IPS-20b (cell line): ENCODE measurements around the gene FBXW5.

ENCODE experiments used
- H3K27ac ChIP-seq: one replicate; pipeline ENCODE4 v1.5.1; 2013; ENCODE audit warnings: low read length
- H3K27me3 ChIP-seq: 2 replicates; pipeline ENCODE4 v1.6.1; 2013; ENCODE audit warnings: mild to moderate bottlenecking, low read length, inconsistent platforms; ENCODE audit not compliant: insufficient read depth
- H3K36me3 ChIP-seq: 2 replicates; pipeline ENCODE4 v1.6.1; 2013; ENCODE audit warnings: low read depth, mild to moderate bottlenecking, inconsistent platforms, low read length, moderate library complexity; ENCODE audit not compliant: insufficient read depth
- H3K4me1 ChIP-seq: 2 replicates; pipeline ENCODE4 v1.6.1; 2013; ENCODE audit warnings: mild to moderate bottlenecking, control low read depth, inconsistent platforms, low read length, moderate library complexity; ENCODE audit not compliant: insufficient read depth
- H3K4me3 ChIP-seq: 2 replicates; pipeline ENCODE4 v1.5.1; 2013; ENCODE audit warnings: mild to moderate bottlenecking, low read length, inconsistent platforms
- H3K9ac ChIP-seq: 2 replicates; pipeline ENCODE4 v1.6.1; 2013; ENCODE audit warnings: low read depth, mild to moderate bottlenecking, inconsistent platforms, low read length, moderate library complexity
- H3K9me3 ChIP-seq: 2 replicates; pipeline ENCODE4 v1.6.1; 2013; ENCODE audit warnings: mild to moderate bottlenecking, low read depth, low read length, inconsistent platforms; ENCODE audit not compliant: insufficient read depth

Gene FBXW5

DNA sequence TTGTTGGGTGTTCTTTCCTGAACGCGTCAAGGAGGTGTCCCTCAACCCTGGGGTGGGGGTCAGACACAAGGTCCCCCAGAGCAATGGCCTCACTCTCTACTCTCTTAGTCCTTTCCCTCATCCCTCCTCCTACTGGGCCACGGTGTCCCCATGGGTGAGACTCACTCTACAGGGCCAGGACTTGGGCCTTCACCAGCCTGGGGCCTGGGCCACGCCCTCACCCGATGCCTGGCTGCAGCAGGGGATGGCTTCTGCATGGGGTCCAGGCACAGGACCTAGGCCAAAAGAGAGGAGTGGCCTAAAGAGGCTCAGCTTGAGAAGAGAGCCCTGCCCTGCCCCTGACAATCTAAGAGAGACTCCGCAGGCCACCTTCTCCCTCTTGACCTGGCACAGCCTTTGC, 13.4 kb upstream of the FBXW5 start:
- H3K4me1 ChIP-seq = no peaks in the 10 kb centered on the region
- no peaks in the 10 kb centered on the region for H3K9me3 ChIP-seq
- H3K36me3 ChIP-seq = no peaks in the 10 kb centered on the region
- H3K27me3 ChIP-seq = no peaks in the 10 kb centered on the region
- H3K4me3 ChIP-seq = no peak overlapping the region
- no peak overlapping the region for H3K27ac ChIP-seq
- no peak overlapping the region for H3K9ac ChIP-seq

DNA sequence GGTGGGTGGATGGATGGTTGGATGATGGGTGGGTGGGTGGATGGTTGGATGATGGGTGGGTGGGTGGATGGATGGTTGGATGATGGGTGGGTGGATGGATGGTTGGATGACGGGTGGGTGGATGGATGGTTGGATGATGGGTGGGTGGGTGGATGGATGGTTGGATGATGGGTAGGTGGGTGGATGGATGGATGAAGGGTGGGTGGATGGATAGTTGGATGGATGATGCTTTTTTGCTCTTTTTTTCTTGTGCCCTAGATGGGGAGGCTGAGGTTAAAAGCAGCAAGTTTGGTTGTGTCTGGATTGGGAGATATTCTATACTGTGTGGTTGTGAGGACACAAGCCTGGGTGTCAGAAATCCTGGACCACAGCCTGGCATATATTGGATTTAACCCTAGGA, 12.9 kb upstream of the FBXW5 start:
- no peak overlapping the region for H3K4me3 ChIP-seq
- no peaks in the 10 kb centered on the region for H3K9me3 ChIP-seq
- H3K27ac ChIP-seq = no peak overlapping the region
- H3K4me1 ChIP-seq = no peaks in the 10 kb centered on the region
- H3K36me3 ChIP-seq = no peaks in the 10 kb centered on the region
- no peak overlapping the region for H3K9ac ChIP-seq
- no peaks in the 10 kb centered on the region for H3K27me3 ChIP-seq

DNA sequence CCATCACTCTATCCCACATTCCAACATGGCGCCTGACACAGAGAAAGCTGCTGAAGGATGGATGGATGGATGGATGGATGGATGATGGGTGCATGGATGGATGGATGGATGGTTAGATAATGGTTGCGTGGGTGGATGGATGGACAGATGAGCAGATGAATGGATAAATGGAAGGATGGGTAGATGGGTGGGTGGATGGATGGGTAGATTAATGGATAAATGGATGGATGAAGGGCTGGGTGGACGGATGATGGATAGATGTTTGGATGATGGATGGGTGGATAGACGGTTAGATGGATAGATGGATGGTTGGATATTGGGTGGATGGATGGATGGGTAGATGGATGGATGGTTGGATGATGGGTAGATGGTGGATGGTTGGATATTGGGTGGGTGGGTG, 12.1 kb upstream of the FBXW5 start:
- Histone ChIP-seq H3K36me3 (no peaks in the 10 kb centered on the region), H3K9me3 (no peaks in the 10 kb centered on the region), H3K9ac (no peak overlapping the region), H3K4me1 (no peaks in the 10 kb centered on the region), H3K4me3 (no peak overlapping the region), H3K27ac (no peak overlapping the region), H3K27me3 (no peaks in the 10 kb centered on the region)

DNA sequence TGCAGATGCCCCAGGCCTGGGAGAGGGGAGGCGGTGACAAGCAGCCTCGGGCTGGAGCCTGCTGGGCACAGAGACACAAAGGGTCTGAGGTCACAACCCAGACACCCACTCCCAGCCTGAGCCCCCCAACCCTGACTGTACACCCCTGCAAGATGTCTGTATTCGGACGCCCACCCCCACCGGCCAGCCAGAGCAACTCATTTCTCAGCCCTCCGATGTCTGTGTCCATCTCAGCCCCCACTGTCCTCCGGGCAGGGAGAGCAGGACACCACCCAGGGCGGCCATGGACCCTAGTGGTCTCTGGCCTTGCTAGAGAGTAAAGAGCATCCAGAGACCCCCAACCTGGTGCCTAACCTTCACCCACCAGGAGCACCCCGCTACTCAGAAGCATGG, 11.4 kb upstream of the FBXW5 start:
- Histone ChIP-seq H3K4me1 (no peaks in the 10 kb centered on the region), H3K9ac (no peak overlapping the region), H3K36me3 (no peaks in the 10 kb centered on the region), H3K27me3 (no peaks in the 10 kb centered on the region), H3K27ac (no peak overlapping the region), H3K9me3 (no peaks in the 10 kb centered on the region), H3K4me3 (no peak overlapping the region)

DNA sequence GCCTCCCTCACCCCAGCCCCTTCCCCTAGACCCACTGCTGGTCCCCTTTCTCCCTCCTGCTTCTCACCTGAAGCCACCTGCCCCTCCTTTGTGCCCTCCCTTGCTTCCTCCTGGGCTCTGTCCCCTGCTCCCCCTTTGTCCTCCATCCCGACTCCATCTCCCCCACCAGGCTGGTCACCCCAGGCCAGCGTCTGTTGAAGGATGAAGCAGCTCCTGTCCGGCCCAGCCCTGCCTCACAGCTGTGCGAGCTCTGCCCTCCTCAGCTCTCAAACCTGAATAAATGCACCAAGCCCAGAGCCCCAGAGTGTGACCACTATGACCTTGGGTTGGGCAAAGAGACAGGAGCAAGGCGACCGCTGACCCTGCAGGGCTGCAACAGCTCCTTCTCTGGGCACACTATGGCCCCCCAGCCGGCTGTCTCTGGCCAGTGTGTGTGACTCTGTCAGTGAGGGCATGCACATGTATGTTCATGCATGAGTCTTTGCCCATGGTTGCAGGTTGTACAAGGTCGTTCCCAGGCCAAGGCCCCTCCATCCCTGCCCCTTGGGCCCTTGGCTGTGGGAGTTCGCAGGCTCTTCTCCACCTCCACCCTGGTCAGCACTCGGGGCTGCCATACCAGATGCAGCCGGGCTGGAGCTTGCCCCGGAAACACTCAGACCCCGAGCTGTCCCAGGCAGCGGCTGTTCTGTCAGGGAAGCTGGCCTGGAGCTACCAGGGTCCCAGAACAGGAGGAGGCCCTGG, 10.8 kb upstream of the FBXW5 start:
- Histone ChIP-seq H3K27me3 (no peaks in the 10 kb centered on the region), H3K9me3 (no peaks in the 10 kb centered on the region), H3K36me3 (no peaks in the 10 kb centered on the region), H3K4me3 (no peak overlapping the region), H3K27ac (no peak overlapping the region), H3K9ac (no peak overlapping the region), H3K4me1 (peaks cover 3% of the 10 kb centered on the region; the same call in 1 of the 2 replicates)

DNA sequence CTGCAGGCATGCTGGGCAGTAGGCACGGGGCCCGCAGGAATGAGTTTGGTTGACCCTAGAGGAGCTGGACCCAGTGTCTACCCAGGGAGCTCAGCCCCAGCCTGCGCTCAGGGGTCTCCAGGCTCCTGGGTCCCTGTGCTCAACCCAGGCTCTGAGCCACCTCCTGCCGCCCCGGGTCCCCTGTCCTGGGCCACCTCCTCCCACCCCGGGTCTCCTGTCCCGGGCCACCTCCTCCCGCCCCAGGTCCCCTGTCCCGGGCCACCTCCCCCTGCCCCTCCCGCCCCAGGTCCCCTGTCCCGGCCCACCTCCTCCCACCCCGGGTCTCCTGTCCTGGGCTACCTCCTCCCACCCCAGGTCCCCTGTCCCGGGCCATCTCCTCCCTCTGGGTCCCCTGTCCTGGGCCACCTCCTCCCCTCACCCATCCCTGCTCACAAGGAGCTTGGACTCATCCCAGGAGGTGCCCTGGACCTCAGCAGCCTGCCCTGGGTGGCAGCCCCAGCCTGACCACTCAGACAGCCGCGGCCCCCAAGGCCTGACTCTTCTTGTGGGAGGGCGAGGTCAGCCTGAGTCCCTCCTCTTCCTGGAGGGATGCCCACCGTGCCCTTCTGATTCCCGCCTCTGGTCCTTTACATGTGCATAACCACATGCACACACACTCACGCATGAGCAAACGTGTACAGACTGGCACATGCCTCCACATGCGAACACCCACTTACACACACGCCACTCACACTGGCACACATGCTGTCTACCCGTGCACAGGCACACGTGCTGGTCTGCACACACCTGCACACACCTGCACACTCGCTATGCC, 9.9 kb upstream of the FBXW5 start:
- no peak overlapping the region for H3K27ac ChIP-seq

DNA sequence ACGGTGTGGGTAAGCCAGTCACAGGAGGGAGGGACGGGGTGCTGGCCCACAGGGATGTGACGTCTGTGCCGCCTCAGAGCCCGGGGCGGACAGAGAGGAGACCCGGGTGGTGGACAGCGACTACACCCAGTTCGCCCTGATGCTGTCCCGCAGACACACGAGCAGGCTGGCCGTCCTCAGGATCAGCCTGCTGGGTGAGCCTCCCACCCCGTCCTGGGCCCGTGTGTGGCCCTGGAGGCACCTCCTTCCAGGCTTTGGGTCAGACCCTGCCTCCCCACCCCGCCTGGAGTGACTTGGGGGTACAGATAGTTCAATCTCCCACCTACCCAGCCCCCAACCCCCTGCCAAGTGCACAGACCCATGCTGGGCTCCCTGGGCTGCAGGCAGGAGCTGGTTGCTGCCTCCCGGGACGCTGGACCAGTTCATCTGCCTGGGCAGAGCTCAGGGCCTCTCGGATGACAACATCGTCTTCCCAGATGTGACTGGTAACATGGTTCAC, 9.3 kb upstream of the FBXW5 start:
- Histone ChIP-seq H3K4me1 (peaks cover 5% of the 10 kb centered on the region; the same call in 1 of the 2 replicates), H3K27me3 (no peaks in the 10 kb centered on the region), H3K27ac (no peak overlapping the region), H3K4me3 (no peak overlapping the region), H3K9me3 (no peaks in the 10 kb centered on the region), H3K36me3 (no peaks in the 10 kb centered on the region), H3K9ac (no peak overlapping the region)

More for the DNA sequence above, 9.9 kb upstream of the FBXW5 start:
- Histone ChIP-seq H3K27me3 (no peaks in the 10 kb centered on the region), H3K4me1 (peaks cover 5% of the 10 kb centered on the region; the same call in 1 of the 2 replicates), H3K4me3 (no peak overlapping the region), H3K36me3 (no peaks in the 10 kb centered on the region), H3K9ac (no peak overlapping the region), H3K9me3 (no peaks in the 10 kb centered on the region)

DNA sequence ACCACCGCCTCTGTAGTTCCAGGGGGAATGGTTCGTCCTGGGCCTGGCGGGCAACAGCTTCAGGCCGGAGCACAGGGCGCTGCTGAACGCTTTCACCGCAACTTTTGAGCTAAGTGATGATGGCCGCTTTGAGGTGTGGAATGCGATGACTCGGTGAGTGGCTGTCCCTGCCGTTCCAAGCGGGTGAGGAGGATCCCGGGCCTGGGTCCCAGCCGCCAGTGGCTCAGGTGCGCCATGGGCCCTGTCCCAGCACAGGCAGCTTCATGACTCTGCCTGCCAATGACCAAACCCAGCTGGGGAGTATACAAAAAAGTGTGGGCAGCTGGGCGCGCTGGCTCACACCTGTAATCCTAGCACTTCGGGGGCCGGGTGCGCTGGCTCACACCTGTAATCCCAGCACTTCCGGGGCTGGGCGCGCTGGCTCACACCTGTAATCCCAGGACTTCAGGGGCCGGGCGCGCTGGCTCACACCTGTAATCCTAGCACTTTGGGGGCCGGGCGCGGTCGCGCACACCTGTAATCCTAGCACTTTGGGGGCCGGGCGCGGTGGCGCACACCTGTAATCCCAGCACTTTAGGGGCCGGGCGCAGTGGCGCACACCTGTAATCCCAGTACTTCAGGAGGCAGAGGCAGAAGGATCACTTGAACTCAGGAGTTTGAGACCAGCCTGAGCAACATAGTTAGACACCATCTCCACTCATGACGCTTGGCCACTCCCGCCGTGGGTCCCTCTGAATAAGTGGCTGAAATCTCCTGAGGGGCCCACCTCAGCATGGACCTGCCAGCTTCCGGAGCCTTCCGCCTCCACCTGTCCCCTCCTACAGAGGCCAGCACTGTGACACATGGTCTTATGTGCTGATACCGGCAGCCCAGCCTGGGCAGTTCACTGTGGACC, 8.6 kb upstream of the FBXW5 start:
- H3K9me3 ChIP-seq = no peaks in the 10 kb centered on the region
- no peak overlapping the region for H3K27ac ChIP-seq
- peaks cover 5% of the 10 kb centered on the region; the same call in 1 of the 2 replicates for H3K4me1 ChIP-seq
- H3K4me3 ChIP-seq = no peak overlapping the region
- no peaks in the 10 kb centered on the region for H3K36me3 ChIP-seq
- no peak overlapping the region for H3K9ac ChIP-seq
- H3K27me3 ChIP-seq = no peaks in the 10 kb centered on the region

DNA sequence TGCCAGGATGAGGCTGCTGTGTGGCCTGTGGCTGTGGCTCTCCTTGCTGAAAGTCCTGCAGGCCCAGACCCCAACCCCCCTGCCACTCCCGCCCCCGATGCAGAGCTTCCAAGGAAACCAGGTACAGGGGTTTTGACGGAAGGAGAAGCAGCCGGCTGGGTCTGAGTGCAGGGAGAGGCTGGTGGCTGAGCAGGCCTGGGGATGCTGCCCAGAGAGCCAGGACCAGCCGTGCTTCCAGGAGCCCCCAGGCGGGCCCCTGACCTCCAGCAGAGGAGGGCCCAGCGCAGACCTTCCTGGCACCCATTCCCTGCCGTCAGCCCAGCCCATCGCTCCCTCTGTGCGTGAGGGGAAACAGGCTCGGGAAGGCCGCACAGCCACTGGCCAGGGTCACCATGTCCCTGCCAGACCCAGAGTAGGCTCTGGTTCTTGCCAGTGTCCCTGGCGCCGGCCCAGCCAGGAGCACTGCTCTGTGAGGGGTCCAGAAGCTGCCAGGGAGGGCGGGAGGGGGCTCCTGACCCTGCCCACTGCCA, 7.8 kb upstream of the FBXW5 start:
- no peaks in the 10 kb centered on the region for H3K36me3 ChIP-seq
- H3K9ac ChIP-seq = no peak overlapping the region
- H3K4me1 ChIP-seq = peaks cover 5% of the 10 kb centered on the region; the same call in 1 of the 2 replicates
- H3K4me3 ChIP-seq = no peak overlapping the region
- no peaks in the 10 kb centered on the region for H3K9me3 ChIP-seq
- H3K27ac ChIP-seq = no peak overlapping the region
- no peaks in the 10 kb centered on the region for H3K27me3 ChIP-seq

DNA sequence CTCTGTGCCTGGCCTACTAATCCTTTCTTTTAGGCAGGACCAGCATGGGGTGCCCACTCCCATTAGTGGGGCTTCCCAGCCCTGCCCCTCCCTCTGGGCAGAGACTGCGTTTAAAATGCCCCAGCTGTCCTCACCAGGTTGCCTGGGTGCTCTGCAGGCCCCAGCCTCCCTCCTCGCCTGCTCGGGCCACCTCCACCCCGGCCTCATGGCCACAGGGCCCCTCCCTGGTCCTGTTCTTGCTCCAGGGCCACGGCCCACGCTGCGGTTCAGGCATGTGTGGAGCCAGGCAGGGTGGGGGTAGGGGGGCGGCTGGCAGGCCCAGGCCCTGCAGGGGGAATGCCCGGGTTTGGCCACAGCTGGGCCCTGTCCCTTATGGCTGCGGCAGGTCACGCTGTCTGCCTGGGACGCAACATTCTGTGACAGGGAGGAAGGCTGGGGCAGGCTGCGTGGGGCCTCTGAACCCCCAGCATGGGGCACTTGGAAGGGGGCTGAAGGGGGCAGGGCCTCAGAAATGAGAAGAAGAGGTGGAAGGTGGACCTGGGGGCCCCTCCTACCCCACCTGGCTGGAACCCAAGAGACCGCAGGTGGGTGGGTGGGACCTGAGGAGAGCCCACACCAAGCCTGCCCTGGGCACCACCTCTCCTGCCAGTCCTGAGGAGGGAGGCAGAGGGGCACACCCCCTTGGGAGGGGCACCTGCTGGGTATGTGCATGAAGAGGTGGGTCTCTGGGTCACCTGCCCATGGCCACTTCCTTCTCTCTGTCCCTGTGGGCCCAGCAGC, 7.2 kb upstream of the FBXW5 start, which contains the start of gene LCN12:
LCN12 (plus strand) TSS at position 733 of the 780 bp plus-strand sequence. CDS start 55 bp downstream, outside the sequence.
- no peak within 1 kb of the TSS for H3K27ac ChIP-seq
- H3K9me3 ChIP-seq = no peaks in the 10 kb centered on the region
- no peak within 1 kb of the TSS for H3K9ac ChIP-seq
- no peaks in the 10 kb centered on the region for H3K36me3 ChIP-seq
- no peak within 1 kb of the TSS for H3K4me3 ChIP-seq
- H3K4me1 ChIP-seq = peaks cover 5% of the 10 kb centered on the region; the same call in 1 of the 2 replicates
- no peaks in the 10 kb centered on the region for H3K27me3 ChIP-seq
